ENCODE data around the gene SCFD1.

DNA sequence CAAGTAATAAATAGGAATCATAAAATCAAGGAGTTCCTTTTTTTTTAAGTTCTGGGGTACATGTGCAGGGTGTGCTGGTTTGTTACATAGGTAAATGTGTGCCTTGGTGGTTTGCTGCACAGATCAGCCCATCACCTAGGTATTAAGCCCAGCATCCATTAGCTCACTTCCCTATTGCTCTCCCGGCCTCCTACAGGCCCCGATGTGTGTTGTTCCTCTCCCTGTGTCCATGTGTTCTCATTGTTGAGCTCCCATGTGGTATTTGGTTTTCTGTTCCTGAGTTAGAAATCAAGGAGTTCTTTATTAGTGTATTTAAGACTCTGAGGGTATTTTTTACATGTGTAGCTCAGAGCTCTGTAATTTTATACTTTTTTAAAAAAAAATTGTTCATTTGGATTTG, 86.0 kb downstream of the SCFD1 start:
- no peak for TF ChIP-seq CTCF (conservative IDR thresholded peaks at IDR 0.05)
- no peak for TF ChIP-seq EZH2 (IDR thresholded peaks at IDR 0.05; ENCODE audit: low read depth)
